ENCODE data around the gene MRPL45.

The MRPL45 gene

DNA sequence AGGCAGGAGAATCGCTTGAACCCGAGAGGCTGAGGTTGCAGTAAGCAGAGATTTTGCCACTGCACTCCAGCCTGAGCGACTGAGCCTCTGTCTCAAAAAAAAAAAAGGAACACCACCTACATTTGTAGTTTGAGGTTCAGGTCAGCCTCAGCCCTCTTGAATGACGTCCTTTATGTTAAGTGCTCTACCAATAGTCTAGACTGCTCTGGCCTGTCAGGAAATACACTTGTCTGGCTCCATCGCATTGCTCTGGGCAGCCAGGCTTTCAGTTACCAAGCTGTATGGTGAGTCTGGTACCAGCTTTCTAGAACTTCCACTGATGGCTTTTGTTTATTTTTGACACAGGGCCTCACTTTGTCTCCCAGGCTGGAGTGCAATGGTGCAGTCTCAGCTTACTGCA lies 66.0 kb downstream of the MRPL45 start:
- H3K4me3 ChIP-seq = no peak overlapping the region

DNA sequence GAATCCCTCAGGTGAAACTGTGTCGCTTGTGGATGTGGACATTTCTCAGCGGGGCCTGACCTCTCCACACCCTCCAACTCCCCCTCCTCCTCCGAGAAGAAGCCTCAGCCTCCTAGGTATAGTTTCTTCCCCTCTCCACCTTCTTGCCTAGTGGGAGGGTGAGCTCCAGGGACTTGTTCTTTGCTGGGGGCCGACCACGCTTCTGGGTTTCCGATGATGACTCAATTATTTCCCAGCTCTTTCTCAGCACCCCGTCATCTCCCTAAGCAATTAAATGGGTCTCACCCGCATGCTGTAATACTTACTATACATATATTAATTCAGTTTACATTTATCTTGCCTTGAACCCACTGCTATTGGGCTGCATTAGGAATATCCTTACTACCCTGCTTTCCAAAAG lies 67.8 kb downstream of the MRPL45 start:
- H4K20me1 ChIP-seq = peaks cover 0 to 57% (median 22%) of the 10 kb centered on the region in 11 experiments; a peak in 12 of 22 replicates
- no peak for TF ChIP-seq Cebpa-rat (IDR thresholded peaks at IDR 0.05)
- H3K4me3 ChIP-seq = no peak overlapping the region
- H3K4me1 ChIP-seq = peaks cover 0 to 6% (median 0%) of the 10 kb centered on the region in 10 experiments; a peak in 3 of 20 replicates
- H3K9me3 ChIP-seq (replicated peaks in 1 of 11) = no peaks in the 10 kb centered on the region
- H3K36me3 ChIP-seq = peaks cover 61 to 90% (median 85%) of the 10 kb centered on the region in 11 experiments
- no peak overlapping the region for H3K9ac ChIP-seq
- H3K4me2 ChIP-seq = no peak overlapping the region
- H3K27me3 ChIP-seq = no peaks in the 10 kb centered on the region
- H3K27ac ChIP-seq = no peak overlapping the region

More for the DNA sequence above, 66.0 kb downstream of the MRPL45 start:
- H3K27ac ChIP-seq = no peak overlapping the region
- no peak overlapping the region for H3K4me2 ChIP-seq
- H3K36me3 ChIP-seq = peaks cover 44 to 77% (median 68%) of the 10 kb centered on the region in 11 experiments
- TF ChIP-seq Cebpa-rat (IDR thresholded peaks at IDR 0.05) = no peak
- 0 out of 22 replicates have a peak overlapping the region, but pooled peaks of 1 of the 11 experiments have one; percentile 17 for H3K9ac ChIP-seq
- no peaks in the 10 kb centered on the region for H3K27me3 ChIP-seq
- H3K4me1 ChIP-seq = peaks cover 0 to 6% (median 0%) of the 10 kb centered on the region in 10 experiments; a peak in 3 of 20 replicates
- H3K9me3 ChIP-seq (replicated peaks in 1 of 11) = no peaks in the 10 kb centered on the region
- H4K20me1 ChIP-seq = peaks cover 7 to 73% (median 34%) of the 10 kb centered on the region in 11 experiments; a peak in 15 of 22 replicates

DNA sequence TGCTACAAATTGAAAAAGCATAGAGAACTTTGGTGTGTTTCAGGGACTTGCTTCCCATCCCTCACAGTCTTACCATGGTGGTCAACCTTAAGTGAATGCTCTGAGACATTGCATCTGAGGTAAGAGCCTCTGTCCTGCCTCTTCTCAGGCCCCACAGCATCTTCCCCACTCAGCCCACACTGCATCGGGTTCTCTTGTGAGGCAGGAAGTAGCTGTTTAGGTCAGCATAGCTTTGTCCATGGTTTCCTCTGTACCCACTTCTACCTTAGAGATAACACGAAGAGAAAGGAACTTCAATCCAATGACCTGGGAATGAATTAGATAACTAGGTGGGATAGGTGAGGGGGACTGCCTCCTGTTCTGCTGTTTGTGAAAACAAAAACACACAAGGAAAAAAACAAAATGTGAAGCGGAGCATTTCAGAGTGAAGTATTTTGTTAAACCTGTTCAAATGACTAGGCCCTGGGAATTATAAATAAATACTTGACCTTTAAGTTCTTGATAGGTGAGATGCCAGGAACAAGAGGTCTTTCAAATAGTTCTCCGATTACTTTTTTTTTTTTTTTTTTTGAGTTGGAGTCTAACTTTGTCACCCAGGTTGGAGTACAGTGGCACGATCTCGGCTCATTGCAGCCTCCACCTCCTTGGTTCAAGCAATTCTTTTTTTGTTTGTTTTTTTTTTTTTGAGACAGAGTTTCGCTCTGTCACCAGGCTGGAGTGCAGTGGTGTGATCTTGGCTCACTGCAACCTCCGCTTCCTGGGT lies 72.3 kb downstream of the MRPL45 start:
- H3K9ac ChIP-seq = no peak overlapping the region
- H3K4me3 ChIP-seq = no peak overlapping the region
- TF ChIP-seq Cebpa-rat (IDR thresholded peaks at IDR 0.05) = no peak
- no peak overlapping the region for H3K27ac ChIP-seq
- no peaks in the 10 kb centered on the region for H3K27me3 ChIP-seq
- H3K4me2 ChIP-seq = no peak overlapping the region
- H3K9me3 ChIP-seq (replicated peaks in 1 of 11) = peaks cover 0 to 10% (median 0%) of the 10 kb centered on the region in 11 experiments; a peak in 3 of 22 replicates
- H3K4me1 ChIP-seq = no peaks in the 10 kb centered on the region
- peaks cover 87 to 100% (median 97%) of the 10 kb centered on the region in 11 experiments for H3K36me3 ChIP-seq
- peaks cover 0 to 21% (median 4%) of the 10 kb centered on the region in 11 experiments; a peak in 5 of 22 replicates for H4K20me1 ChIP-seq
